HG03558 (cell line): ENCODE measurements around the gene POMT2.
"Not testable (repeated sequence)": the region's sequence is repeated elsewhere in the genome, so short reads cannot be mapped to it uniquely, and the experiment has no call there.

Experiments used
- ATAC-seq: cut with Tn5 transposase; IDR thresholded peaks from one replicate; pipeline ENCODE4 v1.9.1; 2021; ENCODE audit warnings: moderate number of reproducible peaks; ENCODE audit not compliant: unreplicated experiment; ENCODE audit errors: extremely low read depth

Gene POMT2

GRCh38 chr14:77320238-77320935 is at the start of gene POMT2:
POMT2 (minus strand) TSS chr14:77320883; CDS start chr14:77320681, 202 bp downstream.
- peak; percentile 46 for ATAC-seq

GRCh38 chr14:77369285-77369684 is 48.6 kb upstream of the POMT2 start:
- ATAC-seq, result no peak

GRCh38 chr14:77364146-77364545 is 43.5 kb upstream of the POMT2 start:
- ATAC-seq, result no peak

- no peak for ATAC-seq
These were observed 38.9 kb upstream of the POMT2 start for GRCh38 chr14:77359626-77360025.

GRCh38 chr14:77356899-77357298 is 36.2 kb upstream of the POMT2 start:
- no peak for ATAC-seq

- ATAC-seq, result no peak
These were observed 35.1 kb upstream of the POMT2 start for GRCh38 chr14:77355811-77356210.

GRCh38 chr14:77353469-77354141 is 32.9 kb upstream of the POMT2 start:
- ATAC-seq, result no peak

GRCh38 chr14:77347751-77348150 is 27.1 kb upstream of the POMT2 start:
- no peak for ATAC-seq

GRCh38 chr14:77346495-77346894 is 25.8 kb upstream of the POMT2 start:
- ATAC-seq, result no peak

GRCh38 chr14:77344377-77344996 is 23.8 kb upstream of the POMT2 start:
- ATAC-seq, result no peak

GRCh38 chr14:77343662-77344061 is 23.0 kb upstream of the POMT2 start:
- no peak for ATAC-seq

- no peak for ATAC-seq
These were observed 22.2 kb upstream of the POMT2 start for GRCh38 chr14:77342726-77343397.

GRCh38 chr14:77340389-77340788 is 19.7 kb upstream of the POMT2 start:
- ATAC-seq, result no peak

GRCh38 chr14:77339407-77339806 is 18.7 kb upstream of the POMT2 start:
- ATAC-seq, result no peak

- no peak for ATAC-seq
These were observed 17.6 kb upstream of the POMT2 start for GRCh38 chr14:77338302-77338701.

- ATAC-seq, result no peak
These were observed 17.2 kb upstream of the POMT2 start for GRCh38 chr14:77337880-77338279.

GRCh38 chr14:77337255-77337654 is 16.6 kb upstream of the POMT2 start:
- not testable (repeated sequence) for ATAC-seq

GRCh38 chr14:77335576-77335975 is 14.9 kb upstream of the POMT2 start:
- ATAC-seq, result no peak

- no peak for ATAC-seq
These were observed 9.2 kb upstream of the POMT2 start for GRCh38 chr14:77329872-77330271.

GRCh38 chr14:77327111-77327510 is 6.4 kb upstream of the POMT2 start:
- no peak for ATAC-seq

GRCh38 chr14:77325746-77326094 is 5.0 kb upstream of the POMT2 start:
- ATAC-seq, result no peak
